Measurements from ENCODE around the gene FUT1.
"Not testable (repeated sequence)": the region's sequence is repeated elsewhere in the genome, so short reads cannot be mapped to it uniquely, and the experiment has no call there.

Gene FUT1

GRCh38 chr19:48719263-48720171 is 32.9 kb downstream of the FUT1 start, which contains the start of gene MAMSTR:
MAMSTR (minus strand) TSS chr19:48719725; CDS start chr19:48719031, 694 bp downstream.
- H3K27me3 Mint-ChIP-seq (ENCODE audit: low read depth), result no peaks in the 10 kb centered on the region
- H3K27ac Mint-ChIP-seq, result peak within 1 kb of the TSS; percentile 99
- peaks cover 16% of the 10 kb centered on the region for H3K4me1 Mint-ChIP-seq (ENCODE audit: low read depth)
- H3K9me3 Mint-ChIP-seq, result peaks cover under 1% of the 10 kb centered on the region
- H3K36me3 Mint-ChIP-seq (ENCODE audit: low read depth), result no peaks in the 10 kb centered on the region
- H3K4me3 Mint-ChIP-seq, result peak within 1 kb of the TSS; percentile 94

GRCh38 chr19:48718711-48719231 is 33.7 kb downstream of the FUT1 start:
- Mint-ChIP-seq H3K9me3 (no peaks in the 10 kb centered on the region), H3K4me3 (no peak overlapping the region), H3K36me3 (ENCODE audit: low read depth) (no peaks in the 10 kb centered on the region), H3K27me3 (ENCODE audit: low read depth) (no peaks in the 10 kb centered on the region), H3K27ac (no peak overlapping the region), H3K4me1 (ENCODE audit: low read depth) (peaks cover 14% of the 10 kb centered on the region)

GRCh38 chr19:48718106-48718505 is 34.3 kb downstream of the FUT1 start:
- H3K36me3 Mint-ChIP-seq (ENCODE audit: low read depth); H3K9me3 Mint-ChIP-seq; H3K27ac Mint-ChIP-seq; H3K27me3 Mint-ChIP-seq (ENCODE audit: low read depth); H3K4me3 Mint-ChIP-seq: not testable (repeated sequence)
- H3K4me1 Mint-ChIP-seq (ENCODE audit: low read depth), result peaks cover 16% of the 10 kb centered on the region

GRCh38 chr19:48716562-48717291 is 35.7 kb downstream of the FUT1 start:
- Mint-ChIP-seq H3K36me3 (ENCODE audit: low read depth) (no peaks in the 10 kb centered on the region), H3K9me3 (no peaks in the 10 kb centered on the region), H3K27me3 (ENCODE audit: low read depth) (no peaks in the 10 kb centered on the region), H3K4me1 (ENCODE audit: low read depth) (peaks cover 16% of the 10 kb centered on the region), H3K27ac (no peak overlapping the region), H3K4me3 (peak overlapping the region; percentile 55)

- H3K9me3 Mint-ChIP-seq, result no peaks in the 10 kb centered on the region
- H3K36me3 Mint-ChIP-seq (ENCODE audit: low read depth), result no peaks in the 10 kb centered on the region
- H3K4me1 Mint-ChIP-seq (ENCODE audit: low read depth), result peaks cover 10% of the 10 kb centered on the region
- no peaks in the 10 kb centered on the region for H3K27me3 Mint-ChIP-seq (ENCODE audit: low read depth)
- no peak overlapping the region for H3K27ac Mint-ChIP-seq
- H3K4me3 Mint-ChIP-seq, result no peak overlapping the region
Measured at GRCh38 chr19:48715681-48716171, 36.7 kb downstream of the FUT1 start.

GRCh38 chr19:48714759-48715675 is 37.4 kb downstream of the FUT1 start:
- Mint-ChIP-seq H3K36me3 (ENCODE audit: low read depth) (no peaks in the 10 kb centered on the region), H3K27me3 (ENCODE audit: low read depth) (no peaks in the 10 kb centered on the region), H3K27ac (peak overlapping the region; percentile 74), H3K9me3 (no peaks in the 10 kb centered on the region), H3K4me1 (ENCODE audit: low read depth) (peaks cover 5% of the 10 kb centered on the region), H3K4me3 (peak overlapping the region; percentile 84)

GRCh38 chr19:48713864-48714755 is 38.3 kb downstream of the FUT1 start:
- peak overlapping the region; percentile 84 for H3K4me3 Mint-ChIP-seq
- peak overlapping the region; percentile 74 for H3K27ac Mint-ChIP-seq
- no peaks in the 10 kb centered on the region for H3K36me3 Mint-ChIP-seq (ENCODE audit: low read depth)
- H3K27me3 Mint-ChIP-seq (ENCODE audit: low read depth), result no peaks in the 10 kb centered on the region
- no peaks in the 10 kb centered on the region for H3K9me3 Mint-ChIP-seq
- peaks cover 5% of the 10 kb centered on the region for H3K4me1 Mint-ChIP-seq (ENCODE audit: low read depth)

GRCh38 chr19:48713041-48713863 is 39.2 kb downstream of the FUT1 start:
- Mint-ChIP-seq H3K4me3 (peak overlapping the region; percentile 84), H3K27ac (no peak overlapping the region), H3K27me3 (ENCODE audit: low read depth) (no peaks in the 10 kb centered on the region), H3K9me3 (no peaks in the 10 kb centered on the region), H3K36me3 (ENCODE audit: low read depth) (no peaks in the 10 kb centered on the region), H3K4me1 (ENCODE audit: low read depth) (peaks cover 5% of the 10 kb centered on the region)

- H3K9me3 Mint-ChIP-seq, result no peaks in the 10 kb centered on the region
- H3K27ac Mint-ChIP-seq, result no peak overlapping the region
- H3K27me3 Mint-ChIP-seq (ENCODE audit: low read depth), result no peaks in the 10 kb centered on the region
- H3K36me3 Mint-ChIP-seq (ENCODE audit: low read depth), result no peaks in the 10 kb centered on the region
- no peak overlapping the region for H3K4me3 Mint-ChIP-seq
- H3K4me1 Mint-ChIP-seq (ENCODE audit: low read depth), result peaks cover 5% of the 10 kb centered on the region
Measured at GRCh38 chr19:48711106-48711662, 41.3 kb downstream of the FUT1 start.

GRCh38 chr19:48708471-48708870 is 44.0 kb downstream of the FUT1 start:
- H3K27ac Mint-ChIP-seq, result no peak overlapping the region
- peaks cover 3% of the 10 kb centered on the region for H3K36me3 Mint-ChIP-seq (ENCODE audit: low read depth)
- no peaks in the 10 kb centered on the region for H3K27me3 Mint-ChIP-seq (ENCODE audit: low read depth)
- H3K9me3 Mint-ChIP-seq, result no peaks in the 10 kb centered on the region
- no peak overlapping the region for H3K4me3 Mint-ChIP-seq
- no peaks in the 10 kb centered on the region for H3K4me1 Mint-ChIP-seq (ENCODE audit: low read depth)

GRCh38 chr19:48705431-48705830 is 47.0 kb downstream of the FUT1 start:
- Mint-ChIP-seq H3K27ac (no peak overlapping the region), H3K4me1 (ENCODE audit: low read depth) (no peaks in the 10 kb centered on the region), H3K27me3 (ENCODE audit: low read depth) (no peaks in the 10 kb centered on the region), H3K4me3 (no peak overlapping the region), H3K36me3 (ENCODE audit: low read depth) (peaks cover 3% of the 10 kb centered on the region), H3K9me3 (no peaks in the 10 kb centered on the region)

- Mint-ChIP-seq H3K27ac (no peak overlapping the region), H3K27me3 (ENCODE audit: low read depth) (no peaks in the 10 kb centered on the region), H3K4me1 (ENCODE audit: low read depth) (no peaks in the 10 kb centered on the region), H3K4me3 (no peak overlapping the region), H3K36me3 (ENCODE audit: low read depth) (peaks cover 3% of the 10 kb centered on the region), H3K9me3 (no peaks in the 10 kb centered on the region)
Measured at GRCh38 chr19:48703316-48703715, 49.1 kb downstream of the FUT1 start.
